ENCODE data around the gene LANCL3.

GRCh38 chrX:37644381-37645305 is 73.2 kb downstream of the LANCL3 start:
- TF ChIP-seq CTCF (IDR thresholded peaks at IDR 0.05) (no peak), ZFX (IDR thresholded peaks at IDR 0.05; ENCODE audit: borderline replicate concordance) (no peak)
